Iris pigment epithelial cell (primary cell): ENCODE results near the gene CGB7.

Source experiments
- DNase-seq: peaks from one replicate; pipeline ENCODE4 v3.0.0-alpha.2; 2011; ENCODE audit warnings: low read depth

CGB7 gene

DNA sequence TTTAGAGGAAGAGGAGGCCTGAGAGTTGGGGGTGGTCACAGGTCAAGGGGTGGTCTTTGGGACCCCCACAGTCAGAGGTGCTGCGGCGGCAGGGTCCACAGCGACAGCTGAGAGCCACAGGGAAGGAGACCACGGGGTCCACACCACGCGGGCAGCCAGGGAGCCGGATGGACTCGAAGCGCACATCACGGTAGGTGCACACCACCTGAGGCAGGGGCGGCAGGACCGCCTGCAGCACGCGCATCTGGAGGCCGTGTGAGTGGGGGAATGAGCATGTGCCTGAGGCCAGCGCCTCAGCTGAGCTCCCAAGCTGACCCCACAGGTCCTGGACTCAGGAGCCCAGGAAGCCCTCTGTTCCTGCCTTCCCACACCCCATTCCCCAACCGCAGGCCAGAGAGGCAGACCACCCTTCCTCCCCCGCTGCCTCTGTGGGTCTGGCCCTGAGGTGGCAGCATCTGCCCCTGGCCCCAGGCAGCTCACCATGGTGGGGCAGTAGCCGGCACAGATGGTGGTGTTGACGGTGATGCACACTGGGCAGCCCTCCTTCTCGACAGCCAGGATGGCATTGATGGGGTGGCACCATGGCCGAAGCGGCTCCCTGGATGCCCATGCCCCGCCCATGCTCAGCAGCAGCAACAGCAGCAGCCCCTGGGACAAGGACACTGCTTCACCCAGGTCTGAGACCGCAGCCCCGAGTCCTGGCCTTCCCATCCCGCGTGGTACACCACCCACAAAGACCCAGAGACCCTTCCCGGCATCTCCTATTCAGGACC is 41.3 kb downstream of the CGB7 start:
- DNase-seq: no peak

DNA sequence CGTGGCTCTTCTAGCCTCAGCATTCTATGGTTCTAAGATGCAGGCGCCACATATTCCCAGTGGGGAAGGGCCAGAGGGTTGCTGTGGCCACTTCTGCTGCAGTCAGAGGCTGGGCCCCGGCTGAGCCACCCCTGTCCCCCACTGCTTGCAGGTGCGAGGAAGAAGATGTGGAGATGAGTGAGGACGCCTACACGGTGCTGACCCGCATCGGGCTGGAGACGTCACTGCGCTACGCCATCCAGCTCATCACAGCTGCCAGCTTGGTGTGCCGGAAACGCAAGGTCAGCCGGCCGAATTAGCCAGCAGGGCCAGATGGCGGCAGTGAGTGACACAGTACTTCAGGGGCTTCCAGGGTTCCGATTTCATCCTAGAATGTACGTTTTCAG is 42.7 kb downstream of the CGB7 start:
- no peak for DNase-seq

DNA sequence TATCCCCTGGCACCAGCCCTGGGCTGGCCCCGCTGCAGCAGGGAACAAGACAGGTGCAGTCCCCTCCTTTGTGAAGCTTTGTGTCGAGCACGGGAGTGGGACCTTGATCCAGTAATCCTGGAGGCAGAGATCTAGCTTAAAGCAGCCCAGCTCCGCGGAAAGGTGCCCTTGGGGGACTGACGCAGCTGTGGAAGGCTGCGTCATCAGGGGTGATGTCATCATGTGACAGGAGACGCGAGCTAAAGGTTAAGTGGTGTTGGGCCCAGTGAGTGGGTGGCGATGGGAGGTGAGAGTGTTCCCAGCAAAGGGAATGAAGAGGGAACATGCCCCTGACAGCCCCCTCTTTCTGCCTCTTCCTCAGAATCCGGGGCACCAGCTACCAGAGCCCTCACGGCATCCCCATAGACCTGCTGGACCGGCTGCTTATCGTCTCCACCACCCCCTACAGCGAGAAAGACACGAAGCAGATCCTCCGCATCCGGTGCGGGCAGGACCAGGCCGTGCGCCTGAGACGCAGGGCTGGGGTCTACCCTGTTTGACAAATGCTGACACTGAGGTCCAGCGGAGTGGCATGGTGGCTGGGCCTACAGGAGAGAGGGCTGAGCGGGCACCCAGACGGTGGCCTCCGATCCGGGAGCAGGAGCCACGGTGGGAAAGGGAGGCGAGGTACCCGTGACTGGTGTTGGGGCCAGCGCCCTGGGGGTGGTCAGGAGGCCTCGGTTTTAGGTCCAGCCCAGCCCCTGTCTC is 43.3 kb downstream of the CGB7 start:
- DNase-seq: peak; percentile 20

DNA sequence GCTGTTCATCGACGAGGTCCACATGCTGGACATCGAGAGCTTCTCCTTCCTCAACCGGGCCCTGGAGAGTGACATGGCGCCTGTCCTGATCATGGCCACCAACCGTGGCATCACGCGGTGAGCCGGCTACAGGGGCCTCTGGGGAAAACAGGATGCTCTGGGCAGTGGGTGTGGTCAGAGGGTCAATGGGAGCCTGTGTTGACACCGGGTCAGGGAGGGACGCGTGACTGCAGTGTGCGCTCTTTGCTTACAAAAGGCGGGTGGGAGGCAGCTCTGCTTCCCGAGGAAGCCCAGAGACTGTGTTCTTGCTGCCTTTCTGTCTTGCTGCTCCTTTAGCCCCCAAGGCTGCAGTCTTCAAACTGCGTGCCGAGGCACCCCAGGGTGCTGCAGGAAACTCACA is 46.4 kb downstream of the CGB7 start:
- no peak for DNase-seq

DNA sequence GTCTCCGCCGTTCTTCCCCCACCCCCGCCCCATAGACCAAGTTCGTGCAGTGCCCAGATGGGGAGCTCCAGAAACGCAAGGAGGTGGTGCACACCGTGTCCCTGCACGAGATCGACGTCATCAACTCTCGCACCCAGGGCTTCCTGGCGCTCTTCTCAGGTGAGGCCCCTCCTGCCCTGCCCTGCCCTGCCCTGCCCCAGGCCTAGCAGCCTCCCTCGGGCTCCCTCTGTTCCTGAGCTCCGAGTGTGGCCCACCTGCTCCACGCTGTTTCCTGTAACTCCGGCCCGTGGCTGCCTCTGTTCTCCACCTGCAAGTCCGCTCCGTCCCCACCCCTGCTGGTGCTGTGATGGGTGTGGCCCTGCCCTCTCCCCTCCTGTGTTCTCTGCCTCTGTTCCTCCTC is 47.1 kb downstream of the CGB7 start:
- DNase-seq: no peak

DNA sequence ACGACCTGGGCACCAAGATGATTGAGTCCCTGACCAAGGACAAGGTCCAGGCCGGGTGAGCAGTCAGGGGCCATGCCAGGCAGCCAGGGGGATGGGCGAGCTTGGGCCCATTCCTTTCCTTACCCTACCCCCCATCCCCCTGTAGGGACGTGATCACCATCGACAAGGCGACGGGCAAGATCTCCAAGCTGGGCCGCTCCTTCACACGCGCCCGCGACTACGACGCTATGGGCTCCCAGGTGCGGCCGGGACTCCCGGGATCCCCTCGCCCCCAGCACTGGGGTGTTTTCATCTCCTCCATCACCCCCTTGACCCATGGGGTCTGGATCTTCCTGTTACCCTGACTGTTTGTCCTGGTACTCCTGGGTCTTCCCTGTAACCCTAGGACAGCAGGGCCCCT is 47.7 kb downstream of the CGB7 start:
- DNase-seq: no peak

DNA sequence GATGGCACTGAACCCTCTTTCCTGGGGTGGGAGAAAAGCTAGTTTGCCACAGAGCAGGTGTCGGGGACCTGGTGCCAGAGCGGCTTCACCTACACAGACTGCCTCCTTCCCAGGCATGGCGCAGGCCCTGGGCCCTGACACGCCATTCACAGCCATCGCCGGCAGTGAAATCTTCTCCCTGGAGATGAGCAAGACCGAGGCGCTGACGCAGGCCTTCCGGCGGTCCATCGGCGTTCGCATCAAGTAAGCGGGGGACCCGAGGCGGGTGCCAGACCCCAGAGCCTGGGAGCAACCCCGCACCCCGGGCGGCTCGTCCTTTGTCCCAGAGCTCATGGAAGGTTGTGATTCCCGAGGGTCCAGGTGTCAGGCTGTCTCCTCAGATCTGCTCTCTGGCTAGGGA is 50.6 kb downstream of the CGB7 start:
- no peak for DNase-seq

DNA sequence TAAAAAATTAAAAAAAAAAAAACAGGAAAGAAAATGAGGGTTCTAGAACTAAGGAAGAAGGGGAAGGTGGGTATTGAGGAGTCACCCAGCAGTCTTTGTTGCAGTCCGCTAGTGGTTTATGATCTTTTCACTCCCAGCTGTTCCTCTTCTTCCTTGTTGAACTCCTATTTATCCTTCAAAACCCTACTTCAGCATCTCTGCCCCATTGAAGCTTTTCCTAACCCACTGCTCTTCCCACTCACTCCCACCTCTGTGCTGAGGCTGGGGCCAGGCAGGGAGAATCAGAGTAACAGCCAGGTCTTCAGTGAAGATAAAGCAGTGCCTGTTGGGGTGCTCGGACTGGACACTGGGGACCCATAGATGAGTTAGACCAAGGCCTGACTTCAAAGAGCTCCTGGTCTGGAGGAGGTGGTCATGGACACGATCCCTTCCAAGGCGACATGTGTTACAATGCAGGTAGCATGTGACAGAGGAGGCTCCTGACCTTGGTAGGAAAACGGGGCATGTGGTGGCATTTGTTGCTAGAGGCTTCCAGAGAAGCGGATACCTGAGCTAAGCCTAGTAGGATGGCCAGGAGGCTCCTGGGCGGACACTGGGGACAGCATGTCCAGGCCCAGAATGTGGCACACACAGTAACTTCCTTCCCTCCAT is 52.5 kb downstream of the CGB7 start:
- no peak for DNase-seq
